ENCODE measurements around the gene TPCN2.

DNA sequence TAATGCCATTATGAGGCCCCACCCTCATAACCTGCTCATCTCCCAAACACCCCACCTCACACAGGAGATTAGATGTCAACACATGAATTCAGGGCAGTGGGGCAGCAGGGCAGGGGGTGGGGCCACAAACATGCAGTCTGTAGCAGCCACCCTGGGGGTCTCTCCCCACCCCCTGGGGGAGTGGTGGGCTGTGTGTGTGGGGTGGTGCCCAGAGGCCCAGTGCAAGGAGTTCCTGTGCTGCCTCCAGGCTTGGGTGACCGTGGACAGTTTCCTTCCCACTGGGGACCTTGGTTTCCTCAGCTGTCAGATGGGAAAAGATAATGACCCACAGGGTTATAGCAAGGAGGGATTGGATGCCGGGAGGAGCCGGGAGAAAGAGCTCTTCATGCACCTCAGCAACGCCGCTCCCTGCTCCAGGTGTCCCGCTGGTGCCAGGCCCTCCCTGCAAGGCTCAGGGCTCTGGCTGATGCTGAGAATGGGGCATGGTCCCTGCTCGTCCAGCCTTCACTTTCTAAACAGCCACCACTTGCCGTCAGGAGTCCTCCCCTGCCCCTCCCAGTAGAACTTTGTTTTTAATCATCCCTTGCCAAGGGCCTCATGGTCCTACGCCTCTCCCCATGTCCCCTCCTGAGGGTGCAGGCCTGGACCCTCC, 33.7 kb upstream of the TPCN2 start:
- no peak for TF ChIP-seq POLR2A (IDR thresholded peaks at IDR 0.05)
- TF ChIP-seq, protein P1, sequence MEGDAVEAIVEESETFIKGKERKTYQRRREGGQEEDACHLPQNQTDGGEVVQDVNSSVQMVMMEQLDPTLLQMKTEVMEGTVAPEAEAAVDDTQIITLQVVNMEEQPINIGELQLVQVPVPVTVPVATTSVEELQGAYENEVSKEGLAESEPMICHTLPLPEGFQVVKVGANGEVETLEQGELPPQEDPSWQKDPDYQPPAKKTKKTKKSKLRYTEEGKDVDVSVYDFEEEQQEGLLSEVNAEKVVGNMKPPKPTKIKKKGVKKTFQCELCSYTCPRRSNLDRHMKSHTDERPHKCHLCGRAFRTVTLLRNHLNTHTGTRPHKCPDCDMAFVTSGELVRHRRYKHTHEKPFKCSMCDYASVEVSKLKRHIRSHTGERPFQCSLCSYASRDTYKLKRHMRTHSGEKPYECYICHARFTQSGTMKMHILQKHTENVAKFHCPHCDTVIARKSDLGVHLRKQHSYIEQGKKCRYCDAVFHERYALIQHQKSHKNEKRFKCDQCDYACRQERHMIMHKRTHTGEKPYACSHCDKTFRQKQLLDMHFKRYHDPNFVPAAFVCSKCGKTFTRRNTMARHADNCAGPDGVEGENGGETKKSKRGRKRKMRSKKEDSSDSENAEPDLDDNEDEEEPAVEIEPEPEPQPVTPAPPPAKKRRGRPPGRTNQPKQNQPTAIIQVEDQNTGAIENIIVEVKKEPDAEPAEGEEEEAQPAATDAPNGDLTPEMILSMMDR (IDR thresholded peaks at IDR 0.05) = no peak
- no peak for TF ChIP-seq EP300 (IDR thresholded peaks at IDR 0.05)
